Measurements from ENCODE around the gene IQGAP3. TPM values are rescaled to one million over a fixed set of nuclear protein-coding genes. Genes with fewer than 3 reads are reported as not detected.

The IQGAP3 gene
- total RNA-seq, 1 donor from 2014 or later: 1.7 TPM

GRCh38 chr1:156475568-156476500, 96.5 kb downstream of the IQGAP3 start:
- Histone ChIP-seq H3K27me3 (ENCODE audit: low read depth) (no peaks in the 10 kb centered on the region), H3K4me3 (no peak overlapping the region), H3K4me1 (peaks cover 48% of the 10 kb centered on the region), H3K27ac (peak overlapping the region; percentile 18), H3K9me3 (no peaks in the 10 kb centered on the region), H3K36me3 (peaks cover 100% of the 10 kb centered on the region)
- DNase-seq: no peak
- intact Hi-C loops (cut with DNase I): no loop called here
- peak in 1 of 2 donors; percentile 19 for ATAC-seq
- no peak for TF ChIP-seq CTCF (IDR thresholded peaks at IDR 0.05)

Other genes with a start within 250 kb of the IQGAP3 start
- gene CCT3, start 234.3 kb downstream of the IQGAP3 start, total RNA-seq: 117 TPM
- gene TSACC, start 234.0 kb downstream of the IQGAP3 start, total RNA-seq: not detected
- not detected for gene RHBG, start 203.4 kb downstream of the IQGAP3 start, total RNA-seq
- gene MEF2D, start 71.8 kb downstream of the IQGAP3 start, total RNA-seq: 51.0 TPM
- gene TTC24, start 7.2 kb upstream of the IQGAP3 start, total RNA-seq: not detected
- gene NAXE, start 19.2 kb upstream of the IQGAP3 start, total RNA-seq: 62.2 TPM
- gene GPATCH4, start 28.9 kb upstream of the IQGAP3 start, total RNA-seq: 17.9 TPM
- gene HAPLN2, start 46.9 kb upstream of the IQGAP3 start, total RNA-seq: 0.21 TPM
- not detected for gene BCAN, start 69.6 kb upstream of the IQGAP3 start, total RNA-seq
- gene NES, start 104.8 kb upstream of the IQGAP3 start, total RNA-seq: 39.8 TPM
- 2.1 TPM for gene CRABP2, start 133.0 kb upstream of the IQGAP3 start, total RNA-seq
- gene METTL25B, start 155.9 kb upstream of the IQGAP3 start, total RNA-seq: 41.0 TPM
- 22.6 TPM for gene ISG20L2, start 156.2 kb upstream of the IQGAP3 start, total RNA-seq
- 43.7 TPM for gene MRPL24, start 168.5 kb upstream of the IQGAP3 start, total RNA-seq
- 146 TPM for gene HDGF, start 179.1 kb upstream of the IQGAP3 start, total RNA-seq
- gene PRCC, start 195.0 kb upstream of the IQGAP3 start, total RNA-seq: 51.9 TPM
- 3.5 TPM for gene SH2D2A, start 244.3 kb upstream of the IQGAP3 start, total RNA-seq